ENCODE measurements around the gene FOCAD.

The FOCAD gene

GRCh38 chr9:20685769-20686168, 1.7 kb downstream of the FOCAD start:
- no peak for ATAC-seq
- TF ChIP-seq BACH2 (CRISPR knock-in tag; IDR thresholded peaks at IDR 0.05; ENCODE audit: borderline replicate concordance), result no peak
- TF ChIP-seq ISL1 (CRISPR knock-in tag; IDR thresholded peaks at IDR 0.05), result no peak
- no peak for TF ChIP-seq GLIS3 (CRISPR knock-in tag; IDR thresholded peaks at IDR 0.05)

GRCh38 chr9:20689833-20690232, 5.8 kb downstream of the FOCAD start:
- TF ChIP-seq ISL1 (CRISPR knock-in tag; IDR thresholded peaks at IDR 0.05) (no peak), TCF4 (CRISPR knock-in tag; IDR thresholded peaks at IDR 0.05; ENCODE audit: borderline replicate concordance) (no peak), ZFP30 (CRISPR knock-in tag; IDR thresholded peaks at IDR 0.05) (no peak), POU6F1 (CRISPR knock-in tag; IDR thresholded peaks at IDR 0.05; ENCODE audit: borderline replicate concordance, low read depth) (no peak), OSR1 (CRISPR knock-in tag; IDR thresholded peaks at IDR 0.05) (no peak), ZFP3 (CRISPR knock-in tag; IDR thresholded peaks at IDR 0.05) (no peak), PATZ1 (CRISPR knock-in tag; IDR thresholded peaks at IDR 0.05; ENCODE audit: borderline replicate concordance) (no peak), CSDC2 (CRISPR knock-in tag; IDR thresholded peaks at IDR 0.05) (no peak), TOX (CRISPR knock-in tag; IDR thresholded peaks at IDR 0.05; ENCODE audit: borderline replicate concordance) (no peak), CSRNP3 (CRISPR knock-in tag; IDR thresholded peaks at IDR 0.05) (no peak), ZNF70 (CRISPR knock-in tag; IDR thresholded peaks at IDR 0.05) (no peak), BACH2 (CRISPR knock-in tag; IDR thresholded peaks at IDR 0.05; ENCODE audit: borderline replicate concordance) (no peak)
- no peak for ATAC-seq

- ATAC-seq, result no peak
- TF ChIP-seq PPARA (CRISPR knock-in tag; IDR thresholded peaks at IDR 0.05; ENCODE audit: borderline replicate concordance), result no peak
- no peak for TF ChIP-seq BACH2 (CRISPR knock-in tag; IDR thresholded peaks at IDR 0.05; ENCODE audit: borderline replicate concordance)
- TF ChIP-seq ZNF8 (CRISPR knock-in tag; IDR thresholded peaks at IDR 0.05), result no peak
- TF ChIP-seq ARNTL (CRISPR knock-in tag; IDR thresholded peaks at IDR 0.05; ENCODE audit: borderline replicate concordance, low read depth), result no peak
- TF ChIP-seq SNAI2 (CRISPR knock-in tag; IDR thresholded peaks at IDR 0.05), result no peak
- no peak for TF ChIP-seq POU6F1 (CRISPR knock-in tag; IDR thresholded peaks at IDR 0.05; ENCODE audit: borderline replicate concordance, low read depth)
- TF ChIP-seq ZNF70 (CRISPR knock-in tag; IDR thresholded peaks at IDR 0.05), result no peak
- no peak for TF ChIP-seq CSDC2 (CRISPR knock-in tag; IDR thresholded peaks at IDR 0.05)
- no peak for TF ChIP-seq ZNF565 (CRISPR knock-in tag; conservative IDR thresholded peaks at IDR 0.05; ENCODE audit: low read depth)
- TF ChIP-seq GLIS3 (CRISPR knock-in tag; IDR thresholded peaks at IDR 0.05), result no peak
- TF ChIP-seq CSRNP3 (CRISPR knock-in tag; IDR thresholded peaks at IDR 0.05), result no peak
- no peak for TF ChIP-seq PATZ1 (CRISPR knock-in tag; IDR thresholded peaks at IDR 0.05; ENCODE audit: borderline replicate concordance)
- TF ChIP-seq TSHZ2 (CRISPR knock-in tag; IDR thresholded peaks at IDR 0.05), result no peak
- TF ChIP-seq ZFP3 (CRISPR knock-in tag; IDR thresholded peaks at IDR 0.05), result no peak
- TF ChIP-seq CREB5 (CRISPR knock-in tag; IDR thresholded peaks at IDR 0.05; ENCODE audit: low read depth), result no peak
- no peak for TF ChIP-seq OSR1 (CRISPR knock-in tag; IDR thresholded peaks at IDR 0.05)
Measured at GRCh38 chr9:20692554-20692953, 8.5 kb downstream of the FOCAD start.

All from SK-N-SH treated with all-trans-retinoic acid at 6 μM for 48 hours (cell line).